Keratinocyte (primary cell): Measurements from ENCODE around the gene KRTAP10-4. TPM values are rescaled to one million over a fixed set of nuclear protein-coding genes. Genes with fewer than 3 reads are reported as not detected.

Source experiments
- DNase-seq: peaks from one replicate; pipeline ENCODE4 v3.0.0-alpha.2; 2011; ENCODE audit warnings: low read depth, missing footprints, low spot score
- FAIRE-seq: peaks from 2 replicates; lab custom pipeline; 2011; peaks lifted over from hg19 to GRCh38; lab: Jason Lieb, UNC
- H2AFZ ChIP-seq: 2 replicates; pipeline ENCODE4 v1.6.0; 2012; ENCODE audit warnings: low read length, control low read depth, inconsistent platforms; ENCODE audit not compliant: control insufficient read depth
- H3K27ac ChIP-seq: 2 replicates; pipeline ENCODE4 v1.5.1; 2011; ENCODE audit warnings: low read length; ENCODE audit not compliant: control insufficient read depth, insufficient read depth
- H3K27me3 ChIP-seq: 3 replicates; pipeline ENCODE4 v1.6.0; 2011; ENCODE audit warnings: low read length; ENCODE audit not compliant: control insufficient read depth, insufficient read depth; ENCODE audit errors: extremely low read depth
- H3K36me3 ChIP-seq, 2 experiments: 2 replicates in 1 of 2; 3 replicates in 1 of 2; pipeline ENCODE4 v1.5.1; 2011; ENCODE audit warnings: low read length in 2 of 2, mild to moderate bottlenecking in 1 of 2; ENCODE audit not compliant: control insufficient read depth in 2 of 2, insufficient read depth in 2 of 2; ENCODE audit errors: extremely low read depth in 1 of 2
- H3K4me1 ChIP-seq: 3 replicates; pipeline ENCODE4 v1.5.1; 2011; ENCODE audit warnings: low read length; ENCODE audit not compliant: control insufficient read depth, insufficient read depth; ENCODE audit errors: extremely low read depth
- H3K4me2 ChIP-seq: 3 replicates; pipeline ENCODE4 v1.6.0; 2011; ENCODE audit warnings: low read depth, low read length; ENCODE audit not compliant: control insufficient read depth, insufficient read depth; ENCODE audit errors: extremely low read depth
- H3K4me3 ChIP-seq, 3 experiments: fragments of 200-600 bp in 1 of 3; sonication (generic) in 1 of 3; 2 replicates in 2 of 3; 3 replicates in 1 of 3; pipeline ENCODE4 v1.5.1; 2011 to 2016; ENCODE audit warnings: low read length in 3 of 3, mild to moderate bottlenecking in 3 of 3, control low read depth in 2 of 3, inconsistent platforms in 1 of 3, low read depth in 1 of 3, mixed read lengths in 1 of 3, mixed run types in 1 of 3, moderate library complexity in 1 of 3; ENCODE audit not compliant: control insufficient read depth in 2 of 3, insufficient read depth in 2 of 3; ENCODE audit errors: extremely low read depth in 1 of 3
- H3K79me2 ChIP-seq: 2 replicates; pipeline ENCODE4 v1.6.0; 2012; ENCODE audit warnings: low read length; ENCODE audit not compliant: control insufficient read depth, insufficient read depth
- H3K9ac ChIP-seq: 3 replicates; pipeline ENCODE4 v1.6.0; 2011; ENCODE audit warnings: low read length; ENCODE audit not compliant: control insufficient read depth, insufficient read depth; ENCODE audit errors: extremely low read depth
- H3K9me1 ChIP-seq: 3 replicates; pipeline ENCODE4 v1.6.0; 2011; ENCODE audit warnings: low read length; ENCODE audit not compliant: control insufficient read depth, insufficient read depth; ENCODE audit errors: extremely low read depth
- H3K9me3 ChIP-seq: 2 replicates; pipeline ENCODE4 v1.5.1; 2012; ENCODE audit warnings: low read depth, low read length; ENCODE audit not compliant: control insufficient read depth
- H4K20me1 ChIP-seq: 3 replicates; pipeline ENCODE4 v1.6.0; 2011; ENCODE audit warnings: low read length; ENCODE audit not compliant: control insufficient read depth, insufficient read depth; ENCODE audit errors: extremely low read depth
- CTCF ChIP-seq, 3 experiments: IDR thresholded peaks in 1 of 3; conservative IDR thresholded peaks in 1 of 3; optimal IDR thresholded peaks in 1 of 3; 2 replicates in 2 of 3; 3 replicates in 1 of 3; pipeline versions ENCODE3 to v1.5.1; 2011; ENCODE audit warnings: low read length in 3 of 3, mild to moderate bottlenecking in 3 of 3, moderate library complexity in 2 of 3, control low read depth in 1 of 3, inconsistent platforms in 1 of 3; ENCODE audit not compliant: insufficient read depth in 2 of 3; ENCODE audit errors: extremely low read depth in 1 of 3
- EZH2 ChIP-seq: IDR thresholded peaks from one replicate; pipeline ENCODE4 v1.6.1; 2012; ENCODE audit warnings: inconsistent platforms, mild to moderate bottlenecking, low read length, moderate library complexity
- dilution Hi-C: fragments of 300-500 bp; cut with MboI; formaldehyde crosslinking; loops from one replicate; pipeline ENCODE4 v1.7.0; 2020; ENCODE audit warnings: low sequenced_read_pairs; ENCODE audit not compliant: extremely low pct_ligation_motif_present
- polyA plus RNA-seq, 5 experiments: library from polyadenylated mRNA; depleted of rRNA in 3 of 5; stranded (reverse) in 3 of 5; stranded (forward) in 1 of 5; unstranded in 1 of 5; fragments of >200 nt; gene quantifications; 1 replicate in 1 of 5; 2 replicates in 3 of 5; 3 replicates in 1 of 5; pipeline versions ENCODE4 v1.2.1 to v1.2.3, GENCODE V29; 2011 to 2012; ENCODE audit warnings: missing spikeins in 2 of 5, low read depth in 1 of 5, low replicate concordance in 1 of 5

The KRTAP10-4 gene
- polyA plus RNA-seq, 1 donor (not counting 4 experiments of a cell fraction or from before 2014, with no cell fraction given), result not detected

- FAIRE-seq (no peak), DNase-seq (no peak)
- H3K9ac ChIP-seq, result no peak overlapping the region
- H3K36me3 ChIP-seq, result no peaks in the 10 kb centered on the region
- H3K27me3 ChIP-seq, result peaks cover 2% of the 10 kb centered on the region
- H3K4me3 ChIP-seq, result no peak overlapping the region
- H3K79me2 ChIP-seq, result no peaks in the 10 kb centered on the region
- H2AFZ ChIP-seq, result no peak overlapping the region
- H3K27ac ChIP-seq, result no peak overlapping the region
- no peaks in the 10 kb centered on the region for H4K20me1 ChIP-seq
- dilution Hi-C loops, result no loop called here
- H3K4me2 ChIP-seq, result no peak overlapping the region
- H3K9me3 ChIP-seq, result no peaks in the 10 kb centered on the region
- TF ChIP-seq EZH2, result no peak
- TF ChIP-seq CTCF (optimal IDR thresholded peaks at IDR 0.05 in 1 of 3, IDR thresholded peaks at IDR 0.05 in 1 of 3, conservative IDR thresholded peaks at IDR 0.05 in 1 of 3; ENCODE audit: extremely low read depth in 1 of 3, insufficient read depth in 2 of 3, low read length in 3 of 3), result no peak
- no peaks in the 10 kb centered on the region for H3K9me1 ChIP-seq
- no peaks in the 10 kb centered on the region for H3K4me1 ChIP-seq
Observed at GRCh38 chr21:44603109-44603875, 29.8 kb downstream of the KRTAP10-4 start.

- no peak for DNase-seq
- H3K4me3 ChIP-seq, result no peak overlapping the region
- H3K4me1 ChIP-seq, result no peaks in the 10 kb centered on the region
- no peaks in the 10 kb centered on the region for H3K9me1 ChIP-seq
- no peak overlapping the region for H3K27ac ChIP-seq
- no peak overlapping the region for H3K9ac ChIP-seq
- dilution Hi-C loops, result no loop called here
- TF ChIP-seq CTCF (optimal IDR thresholded peaks at IDR 0.05 in 1 of 3, IDR thresholded peaks at IDR 0.05 in 1 of 3, conservative IDR thresholded peaks at IDR 0.05 in 1 of 3; ENCODE audit: extremely low read depth in 1 of 3, insufficient read depth in 2 of 3, low read length in 3 of 3) (no peak), EZH2 (no peak)
- H3K79me2 ChIP-seq, result no peaks in the 10 kb centered on the region
- FAIRE-seq, result no peak
- H3K4me2 ChIP-seq, result no peak overlapping the region
- H2AFZ ChIP-seq, result no peak overlapping the region
- peaks cover 2% of the 10 kb centered on the region for H3K27me3 ChIP-seq
- H4K20me1 ChIP-seq, result no peaks in the 10 kb centered on the region
- no peaks in the 10 kb centered on the region for H3K9me3 ChIP-seq
- H3K36me3 ChIP-seq, result no peaks in the 10 kb centered on the region
Observed at GRCh38 chr21:44603911-44604310, 30.4 kb downstream of the KRTAP10-4 start.
